ENCODE results near the gene QRFP.

GRCh38 chr9:130931508-130932254, 35.1 kb upstream of the QRFP start:
- TF ChIP-seq CTCF (IDR thresholded peaks at IDR 0.05; ENCODE audit: low read length) = no peak
- no peak for TF ChIP-seq EZH2 (optimal IDR thresholded peaks at IDR 0.05; ENCODE audit: low read depth, low read length)
